ENCODE measurements around the gene KAT8.

- TF ChIP-seq CTCF (IDR thresholded peaks at IDR 0.05; ENCODE audit: low read depth, low read length, missing input control): no peak
- TF ChIP-seq HNF4A (conservative IDR thresholded peaks at IDR 0.05): no peak
- no peak for TF ChIP-seq YY1 (IDR thresholded peaks at IDR 0.05)
- TF ChIP-seq MAX (IDR thresholded peaks at IDR 0.05): no peak
- no peak for TF ChIP-seq GABPA (IDR thresholded peaks at IDR 0.05 in 1 of 2, conservative IDR thresholded peaks at IDR 0.05 in 1 of 2)
- TF ChIP-seq RAD21 (IDR thresholded peaks at IDR 0.05): no peak
- no peak for TF ChIP-seq REST (IDR thresholded peaks at IDR 0.05)
- no peak for TF ChIP-seq EGR1 (IDR thresholded peaks at IDR 0.05; ENCODE audit: low read depth in 2 of 2)
- TF ChIP-seq TAF1 (conservative IDR thresholded peaks at IDR 0.05): no peak
- no peak for TF ChIP-seq HNF4G (IDR thresholded peaks at IDR 0.05)
- no peak for TF ChIP-seq JUND (IDR thresholded peaks at IDR 0.05)
- no peak for TF ChIP-seq FOXA1 (IDR thresholded peaks at IDR 0.05)
- no peak for TF ChIP-seq ATF3 (IDR thresholded peaks at IDR 0.05)
- no peak for TF ChIP-seq RXRA (IDR thresholded peaks at IDR 0.05)
These were observed 28.0 kb downstream of the KAT8 start for GRCh38 chr16:31145398-31145990.
